B cell (primary cell): Measurements from ENCODE around the gene MYLK3. TPM values are rescaled to one million over a fixed set of nuclear protein-coding genes. Genes with fewer than 3 reads are reported as not detected.

Source experiments
- ATAC-seq: fragments of 200-7000 bp; cut with Tn5 transposase; one replicate; pipeline ENCODE4 v1.10.0; 2021; ENCODE audit warnings: low read depth, mild to moderate bottlenecking, moderate number of reproducible peaks, moderate library complexity
- CTCF ChIA-PET: fragments of 350-600 bp; sonication (Branson Sonifier 250); formaldehyde crosslinking; loops from one replicate; lab custom pipeline; 2021; ENCODE audit warnings: antibody characterized with exemption, inconsistent platforms; lab: Charles Lee
- POLR2A ChIA-PET: fragments of 350-600 bp; sonication (Branson Sonifier 250); formaldehyde crosslinking; loops from one replicate; lab custom pipeline; 2021; ENCODE audit warnings: antibody characterized with exemption; lab: Charles Lee
- DNase-seq: peaks from one replicate; pipeline ENCODE4 v3.0.0; 2013
- H2AFZ ChIP-seq: 2 replicates; pipeline ENCODE4 v1.6.1; 2012; ENCODE audit warnings: mild to moderate bottlenecking, low read depth, low read length; ENCODE audit not compliant: insufficient read depth, poor library complexity, severe bottlenecking
- H3K27ac ChIP-seq, 2 donors: 1 replicate in 1 of 2; 2 replicates in 1 of 2; pipeline ENCODE4 v1.5.1; 2012 to 2013; ENCODE audit warnings: low read length in 2 of 2, mild to moderate bottlenecking in 2 of 2, moderate library complexity in 1 of 2
- H3K27me3 ChIP-seq, 4 experiments: fragments of 200-600 bp in 1 of 4; sonication (generic) in 1 of 4; replicated peaks in 1 of 4; 1 replicate in 2 of 4; 2 replicates in 2 of 4; pipeline versions ENCODE4 v1.6.1 to v1.7.0; 2013 to 2016; ENCODE audit warnings: low read length in 3 of 4, mild to moderate bottlenecking in 2 of 4, mixed read lengths in 1 of 4, moderate library complexity in 1 of 4; ENCODE audit not compliant: insufficient read depth in 4 of 4, control insufficient read depth in 3 of 4; ENCODE audit errors: control extremely low read depth in 1 of 4
- H3K36me3 ChIP-seq, 2 experiments: replicated peaks in 1 of 2; 1 replicate in 1 of 2; 2 replicates in 1 of 2; pipeline versions ENCODE4 v1.6.1 to v1.7.1; 2013; ENCODE audit warnings: low read length in 1 of 2; ENCODE audit not compliant: insufficient read depth in 2 of 2, control insufficient read depth in 1 of 2; ENCODE audit errors: control extremely low read depth in 1 of 2, extremely low read depth in 1 of 2
- H3K4me1 ChIP-seq, 2 donors: fragments of 200-600 bp in 1 of 2; sonication (generic) in 1 of 2; 1 replicate in 1 of 2; 2 replicates in 1 of 2; pipeline versions ENCODE4 v1.5.1 to v1.6.1; 2013 to 2017; ENCODE audit warnings: low read length in 2 of 2; ENCODE audit not compliant: control insufficient read depth in 2 of 2, insufficient read depth in 2 of 2
- H3K4me2 ChIP-seq: replicated peaks from 2 replicates; pipeline ENCODE3; 2012; ENCODE audit warnings: mild to moderate bottlenecking, low read depth, low read length; ENCODE audit not compliant: poor library complexity, severe bottlenecking
- H3K4me3 ChIP-seq, 5 experiments: fragments of 200-600 bp in 1 of 5; sonication (generic) in 1 of 5; 1 replicate in 3 of 5; 2 replicates in 2 of 5; pipeline versions ENCODE4 v1.5.1 to v1.7.0; 2011 to 2016; ENCODE audit warnings: low read length in 4 of 5, mild to moderate bottlenecking in 4 of 5, low read depth in 2 of 5, control low read depth in 1 of 5, moderate library complexity in 1 of 5; ENCODE audit not compliant: insufficient read depth in 1 of 5; ENCODE audit errors: control extremely low read depth in 1 of 5, extremely low read depth in 1 of 5
- H3K79me2 ChIP-seq: fragments of 200-600 bp; sonication (generic); one replicate; pipeline ENCODE4 v1.6.0; 2016; ENCODE audit warnings: low read length; ENCODE audit not compliant: control insufficient read depth, insufficient read depth
- H3K9ac ChIP-seq: fragments of 200-600 bp; sonication (generic); 2 replicates; pipeline ENCODE4 v1.6.1; 2017; ENCODE audit warnings: mild to moderate bottlenecking, low read length, moderate library complexity
- H3K9me3 ChIP-seq, 3 donors: one replicate each; pipeline versions ENCODE4 v1.6.1 to v1.7.1; 2013; ENCODE audit warnings: low read length in 2 of 3; ENCODE audit not compliant: control insufficient read depth in 2 of 3, insufficient read depth in 1 of 3; ENCODE audit errors: control extremely low read depth in 1 of 3
- H4K20me1 ChIP-seq: 2 replicates; pipeline ENCODE4 v1.6.0; 2012; ENCODE audit warnings: mild to moderate bottlenecking, low read length; ENCODE audit not compliant: insufficient read depth, control insufficient read depth, poor library complexity, severe bottlenecking
- H3K27ac Mint-ChIP-seq: one replicate; pipeline ENCODE4 v1.8.0; 2021; ENCODE audit warnings: mixed read lengths
- H3K27me3 Mint-ChIP-seq: one replicate; pipeline ENCODE4 v1.8.0; 2021; ENCODE audit warnings: mixed read lengths
- H3K4me1 Mint-ChIP-seq: one replicate; pipeline ENCODE4 v1.8.0; 2021; ENCODE audit warnings: mixed read lengths
- H3K4me3 Mint-ChIP-seq: one replicate; pipeline ENCODE4 v1.8.0; 2021; ENCODE audit warnings: mixed read lengths
- H3K9me3 Mint-ChIP-seq: one replicate; pipeline ENCODE4 v1.8.0; 2022; ENCODE audit warnings: mixed read lengths; ENCODE audit not compliant: insufficient read depth
- EZH2 ChIP-seq: IDR thresholded peaks from 2 replicates; pipeline ENCODE4 v1.6.1; 2012; ENCODE audit warnings: borderline replicate concordance, low read depth, mild to moderate bottlenecking, moderate library complexity, low read length; ENCODE audit not compliant: insufficient read depth, poor library complexity, severe bottlenecking
- WGBS: methylation state at CpG from one replicate; pipeline ENCODE4 v1.1.5; 2013; ENCODE audit warnings: missing lambda C conversion rate; ENCODE audit not compliant: insufficient coverage; 5-methylcytosine and 5-hydroxymethylcytosine counted together
- intact Hi-C: fragments of 100-400 bp; cut with micrococcal nuclease; formaldehyde crosslinking; loops from one replicate; pipeline ENCODE4 v1.10.0; 2022
- polyA plus RNA-seq: library from polyadenylated mRNA; depleted of rRNA; stranded (reverse); fragments of >200 nt; gene quantifications from 2 replicates; pipeline ENCODE4 v1.2.3, GENCODE V29; 2012
- total RNA-seq, 2 donors: library from RNA; stranded (reverse); fragments of 120-200 nt in 1 of 2; gene quantifications; 1 replicate in 1 of 2; 2 replicates in 1 of 2; pipeline versions ENCODE4 v1.2.3 to v1.2.4, GENCODE V29; 2013 to 2022
- TF ChIP-seq, protein P1 (sequence below): fragments of 200-600 bp; IDR thresholded peaks from one replicate; pipeline ENCODE4 v1.8.0; 2022; ENCODE audit warnings: antibody characterized with exemption, mild to moderate bottlenecking

Gene MYLK3
- total and polyA plus RNA-seq, 2 donors (not counting 1 experiment from before 2014, with no cell fraction given), result 0.01 to 0.10 TPM

DNA sequence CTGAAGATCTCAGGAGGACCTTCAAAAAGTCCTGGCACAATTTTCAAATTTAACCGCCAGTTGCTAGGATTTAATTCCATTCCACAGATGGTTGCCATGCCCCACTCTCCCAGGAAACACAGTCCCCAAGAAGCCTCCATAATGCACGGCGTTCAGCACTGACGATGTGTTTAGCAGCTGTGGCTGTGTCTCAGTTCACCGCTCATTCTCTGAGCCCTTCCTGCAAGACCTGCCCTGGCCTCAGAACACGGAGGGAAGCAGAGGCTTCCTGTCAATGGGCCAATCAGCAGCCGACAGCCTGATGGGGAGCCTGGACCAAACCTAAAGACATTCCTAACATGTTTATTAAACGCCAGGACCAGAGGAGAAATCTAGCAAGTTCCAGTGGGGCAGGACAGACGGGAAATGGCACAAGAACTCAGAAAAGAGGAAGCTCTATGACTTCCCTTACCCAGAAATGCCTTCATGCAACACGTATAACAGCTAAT, 4.9 kb downstream of the MYLK3 start:
- peak; percentile 76 for ATAC-seq
- no peak for TF ChIP-seq EZH2
- TF ChIP-seq, protein P1, sequence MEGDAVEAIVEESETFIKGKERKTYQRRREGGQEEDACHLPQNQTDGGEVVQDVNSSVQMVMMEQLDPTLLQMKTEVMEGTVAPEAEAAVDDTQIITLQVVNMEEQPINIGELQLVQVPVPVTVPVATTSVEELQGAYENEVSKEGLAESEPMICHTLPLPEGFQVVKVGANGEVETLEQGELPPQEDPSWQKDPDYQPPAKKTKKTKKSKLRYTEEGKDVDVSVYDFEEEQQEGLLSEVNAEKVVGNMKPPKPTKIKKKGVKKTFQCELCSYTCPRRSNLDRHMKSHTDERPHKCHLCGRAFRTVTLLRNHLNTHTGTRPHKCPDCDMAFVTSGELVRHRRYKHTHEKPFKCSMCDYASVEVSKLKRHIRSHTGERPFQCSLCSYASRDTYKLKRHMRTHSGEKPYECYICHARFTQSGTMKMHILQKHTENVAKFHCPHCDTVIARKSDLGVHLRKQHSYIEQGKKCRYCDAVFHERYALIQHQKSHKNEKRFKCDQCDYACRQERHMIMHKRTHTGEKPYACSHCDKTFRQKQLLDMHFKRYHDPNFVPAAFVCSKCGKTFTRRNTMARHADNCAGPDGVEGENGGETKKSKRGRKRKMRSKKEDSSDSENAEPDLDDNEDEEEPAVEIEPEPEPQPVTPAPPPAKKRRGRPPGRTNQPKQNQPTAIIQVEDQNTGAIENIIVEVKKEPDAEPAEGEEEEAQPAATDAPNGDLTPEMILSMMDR, result no peak
- Mint-ChIP-seq H3K4me1 (peaks cover 26% of the 10 kb centered on the region), H3K27me3 (no peaks in the 10 kb centered on the region), H3K9me3 (no peaks in the 10 kb centered on the region), H3K27ac (peak overlapping the region; percentile 95), H3K4me3 (peak overlapping the region; percentile 83)
- Histone ChIP-seq H3K27me3 (no peaks in the 10 kb centered on the region), H3K4me3 (peak overlapping the region in 4 of 5 experiments; percentile 27 to 68 (median 49)), H4K20me1 (no peaks in the 10 kb centered on the region), H3K9me3 (no peaks in the 10 kb centered on the region), H3K79me2 (no peaks in the 10 kb centered on the region), H3K4me1 (peaks cover 22 to 25% of the 10 kb centered on the region in 2 donors), H3K9ac (peak overlapping the region; percentile 66), H2AFZ (peak overlapping the region; percentile 88), H3K4me2 (peak overlapping the region; percentile 82), H3K36me3 (no peaks in the 10 kb centered on the region), H3K27ac (peak overlapping the region; percentile 69 to 76)
- peak; percentile 71 for DNase-seq
- 12% methylated on average over 8 of the region's 10 CpGs for WGBS
- intact Hi-C loops, result loop anchor here (2.0 to 5.0 kb wide), 2 partner anchors 52 to 64 kb away; no protein-coding TSS in a partner anchor
- ChIA-PET CTCF (interaction anchor here (0.7 to 1.7 kb wide), 3 partner anchors 45 to 58 kb away, joined by 3 to 11 read pairs (median 3); no protein-coding TSS in a partner anchor), POLR2A (interaction anchor here (0.6 to 1.3 kb wide), 3 partner anchors 47 to 230 kb away, joined by 3 to 4 read pairs (median 3); no protein-coding TSS in a partner anchor)

DNA sequence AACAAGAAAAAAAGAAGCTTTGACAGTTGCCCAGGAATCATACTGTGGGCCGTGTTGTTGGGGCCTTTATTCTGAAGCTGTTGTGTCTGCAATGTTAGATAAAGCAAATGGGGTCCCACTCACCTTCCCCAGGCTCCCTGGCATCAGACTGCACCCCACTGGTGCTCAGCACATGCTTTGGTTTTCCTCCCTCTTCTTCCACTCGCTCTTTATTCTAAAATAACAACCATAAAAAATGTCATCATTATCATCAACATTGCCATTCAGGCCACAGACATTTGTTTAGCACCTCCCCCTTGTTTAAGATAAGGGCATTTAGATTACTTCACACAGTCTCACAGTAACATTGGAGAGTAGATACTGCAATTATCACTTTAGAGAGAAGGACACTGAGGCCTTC, 8.2 kb downstream of the MYLK3 start:
- Histone ChIP-seq H2AFZ (no peak overlapping the region), H3K36me3 (no peaks in the 10 kb centered on the region), H3K27me3 (no peaks in the 10 kb centered on the region), H4K20me1 (no peaks in the 10 kb centered on the region), H3K4me3 (no peak overlapping the region), H3K9me3 (no peaks in the 10 kb centered on the region), H3K27ac (no peak overlapping the region), H3K4me2 (no peak overlapping the region), H3K9ac (no peak overlapping the region), H3K4me1 (peaks cover 22 to 24% of the 10 kb centered on the region in 2 donors), H3K79me2 (no peaks in the 10 kb centered on the region)
- peaks cover 24% of the 10 kb centered on the region for H3K4me1 Mint-ChIP-seq
- ATAC-seq (no peak), DNase-seq (no peak)
- TF ChIP-seq, protein P1, result no peak
- TF ChIP-seq EZH2, result no peak
- no peaks in the 10 kb centered on the region for H3K9me3 Mint-ChIP-seq
- intact Hi-C loops, result loop anchor here (5.0 kb wide), 1 partner anchor 67 kb away; no protein-coding TSS in a partner anchor
- no peak overlapping the region for H3K4me3 Mint-ChIP-seq
- CTCF ChIA-PET, result no interaction called here
- POLR2A ChIA-PET, result no interaction called here
- no peak overlapping the region for H3K27ac Mint-ChIP-seq
- no peaks in the 10 kb centered on the region for H3K27me3 Mint-ChIP-seq
- 86% methylated on average over 2 of the region's 2 CpGs for WGBS
